IMR-90 (cell line): ENCODE results near the gene ACE.

Experiments used
- CHD1 ChIP-seq: IDR thresholded peaks from 2 replicates; pipeline ENCODE4 v1.6.1; 2012; ENCODE audit warnings: low read depth, low read length, improper control_type of control experiment
- NFE2L2 ChIP-seq: fragments of 150-350 bp; IDR thresholded peaks from 2 replicates; pipeline ENCODE4 v1.6.1; 2016; ENCODE audit warnings: low read depth, mild to moderate bottlenecking, low read length
- POLR2A ChIP-seq: IDR thresholded peaks from 2 replicates; pipeline ENCODE4 v1.6.1; 2012; ENCODE audit warnings: mild to moderate bottlenecking, low read depth, low read length
- RAD21 ChIP-seq: IDR thresholded peaks from 2 replicates; pipeline ENCODE4 v1.6.1; 2012; ENCODE audit warnings: low read length, improper control_type of control experiment
- RFX5 ChIP-seq: IDR thresholded peaks from 2 replicates; pipeline ENCODE4 v1.8.0; 2012; ENCODE audit warnings: low read depth, mild to moderate bottlenecking, low read length, moderate library complexity
- TF ChIP-seq, protein P1 (sequence below): conservative IDR thresholded peaks from 2 replicates; pipeline ENCODE4 v1.5.1; 2012; ENCODE audit warnings: mild to moderate bottlenecking, low read depth, low read length, improper control_type of control experiment
- TF ChIP-seq, protein P2 (sequence below): fragments of 150-350 bp; IDR thresholded peaks from 2 replicates; pipeline ENCODE4 v1.6.1; 2017; ENCODE audit warnings: mild to moderate bottlenecking, antibody characterized with exemption, low read length, low read depth

DNA sequence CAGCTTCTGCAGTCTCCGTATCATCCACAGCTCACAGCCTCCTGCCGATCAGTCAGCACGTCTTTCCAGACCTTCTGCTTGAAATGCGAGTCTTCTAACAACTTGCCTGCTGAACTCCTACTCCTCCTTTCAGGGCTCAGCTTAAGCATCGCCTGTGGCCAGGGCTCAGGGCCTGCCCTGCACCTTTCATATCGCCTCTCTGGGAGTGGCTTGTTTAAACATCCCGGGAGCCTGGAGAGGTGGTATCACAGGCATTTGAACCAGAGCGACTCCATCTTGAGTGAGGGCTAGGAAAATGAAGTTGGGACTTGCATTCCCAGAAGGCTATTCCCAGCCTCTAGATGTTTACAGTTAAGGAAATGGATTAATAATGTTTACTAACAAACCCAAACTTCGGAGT, 16.8 kb upstream of the ACE start:
- TF ChIP-seq, protein P1, sequence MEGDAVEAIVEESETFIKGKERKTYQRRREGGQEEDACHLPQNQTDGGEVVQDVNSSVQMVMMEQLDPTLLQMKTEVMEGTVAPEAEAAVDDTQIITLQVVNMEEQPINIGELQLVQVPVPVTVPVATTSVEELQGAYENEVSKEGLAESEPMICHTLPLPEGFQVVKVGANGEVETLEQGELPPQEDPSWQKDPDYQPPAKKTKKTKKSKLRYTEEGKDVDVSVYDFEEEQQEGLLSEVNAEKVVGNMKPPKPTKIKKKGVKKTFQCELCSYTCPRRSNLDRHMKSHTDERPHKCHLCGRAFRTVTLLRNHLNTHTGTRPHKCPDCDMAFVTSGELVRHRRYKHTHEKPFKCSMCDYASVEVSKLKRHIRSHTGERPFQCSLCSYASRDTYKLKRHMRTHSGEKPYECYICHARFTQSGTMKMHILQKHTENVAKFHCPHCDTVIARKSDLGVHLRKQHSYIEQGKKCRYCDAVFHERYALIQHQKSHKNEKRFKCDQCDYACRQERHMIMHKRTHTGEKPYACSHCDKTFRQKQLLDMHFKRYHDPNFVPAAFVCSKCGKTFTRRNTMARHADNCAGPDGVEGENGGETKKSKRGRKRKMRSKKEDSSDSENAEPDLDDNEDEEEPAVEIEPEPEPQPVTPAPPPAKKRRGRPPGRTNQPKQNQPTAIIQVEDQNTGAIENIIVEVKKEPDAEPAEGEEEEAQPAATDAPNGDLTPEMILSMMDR = no peak
- no peak for TF ChIP-seq RAD21
- no peak for TF ChIP-seq POLR2A
- no peak for TF ChIP-seq CHD1
- no peak for TF ChIP-seq NFE2L2
- TF ChIP-seq, protein P2, sequence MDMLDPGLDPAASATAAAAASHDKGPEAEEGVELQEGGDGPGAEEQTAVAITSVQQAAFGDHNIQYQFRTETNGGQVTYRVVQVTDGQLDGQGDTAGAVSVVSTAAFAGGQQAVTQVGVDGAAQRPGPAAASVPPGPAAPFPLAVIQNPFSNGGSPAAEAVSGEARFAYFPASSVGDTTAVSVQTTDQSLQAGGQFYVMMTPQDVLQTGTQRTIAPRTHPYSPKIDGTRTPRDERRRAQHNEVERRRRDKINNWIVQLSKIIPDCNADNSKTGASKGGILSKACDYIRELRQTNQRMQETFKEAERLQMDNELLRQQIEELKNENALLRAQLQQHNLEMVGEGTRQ = no peak
- no peak for TF ChIP-seq RFX5
